ENCODE data around the gene RYR2.

DNA sequence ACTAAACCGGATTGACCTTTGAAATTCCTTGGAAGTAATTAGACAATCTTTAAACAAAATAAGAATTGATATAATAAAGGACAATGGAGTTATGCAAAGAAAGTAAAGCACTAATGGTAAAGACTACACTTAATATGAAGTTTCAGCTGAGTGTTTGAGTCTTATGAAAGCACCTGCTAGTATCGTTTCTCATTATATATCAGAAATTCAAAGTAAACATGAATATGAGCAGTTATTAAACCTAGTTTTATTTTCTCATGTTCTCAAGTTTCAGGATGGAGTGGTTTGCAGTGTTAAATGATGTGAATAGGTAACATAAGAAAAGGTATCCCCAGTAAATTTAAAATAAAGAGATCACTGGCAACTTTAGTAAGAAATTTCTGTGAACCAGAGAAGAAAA is 660.2 kb downstream of the RYR2 start:
- TF ChIP-seq RAD21 (IDR thresholded peaks at IDR 0.05; ENCODE audit: low read length), result no peak
- TF ChIP-seq, protein P1, sequence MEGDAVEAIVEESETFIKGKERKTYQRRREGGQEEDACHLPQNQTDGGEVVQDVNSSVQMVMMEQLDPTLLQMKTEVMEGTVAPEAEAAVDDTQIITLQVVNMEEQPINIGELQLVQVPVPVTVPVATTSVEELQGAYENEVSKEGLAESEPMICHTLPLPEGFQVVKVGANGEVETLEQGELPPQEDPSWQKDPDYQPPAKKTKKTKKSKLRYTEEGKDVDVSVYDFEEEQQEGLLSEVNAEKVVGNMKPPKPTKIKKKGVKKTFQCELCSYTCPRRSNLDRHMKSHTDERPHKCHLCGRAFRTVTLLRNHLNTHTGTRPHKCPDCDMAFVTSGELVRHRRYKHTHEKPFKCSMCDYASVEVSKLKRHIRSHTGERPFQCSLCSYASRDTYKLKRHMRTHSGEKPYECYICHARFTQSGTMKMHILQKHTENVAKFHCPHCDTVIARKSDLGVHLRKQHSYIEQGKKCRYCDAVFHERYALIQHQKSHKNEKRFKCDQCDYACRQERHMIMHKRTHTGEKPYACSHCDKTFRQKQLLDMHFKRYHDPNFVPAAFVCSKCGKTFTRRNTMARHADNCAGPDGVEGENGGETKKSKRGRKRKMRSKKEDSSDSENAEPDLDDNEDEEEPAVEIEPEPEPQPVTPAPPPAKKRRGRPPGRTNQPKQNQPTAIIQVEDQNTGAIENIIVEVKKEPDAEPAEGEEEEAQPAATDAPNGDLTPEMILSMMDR (IDR thresholded peaks at IDR 0.05), result no peak
- no peak for TF ChIP-seq NRF1 (IDR thresholded peaks at IDR 0.05; ENCODE audit: low read depth, low read length)
- TF ChIP-seq, protein P2, sequence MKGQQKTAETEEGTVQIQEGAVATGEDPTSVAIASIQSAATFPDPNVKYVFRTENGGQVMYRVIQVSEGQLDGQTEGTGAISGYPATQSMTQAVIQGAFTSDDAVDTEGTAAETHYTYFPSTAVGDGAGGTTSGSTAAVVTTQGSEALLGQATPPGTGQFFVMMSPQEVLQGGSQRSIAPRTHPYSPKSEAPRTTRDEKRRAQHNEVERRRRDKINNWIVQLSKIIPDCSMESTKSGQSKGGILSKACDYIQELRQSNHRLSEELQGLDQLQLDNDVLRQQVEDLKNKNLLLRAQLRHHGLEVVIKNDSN (IDR thresholded peaks at IDR 0.05; ENCODE audit: borderline replicate concordance, low read depth), result no peak
- no peak for TF ChIP-seq EP300 (IDR thresholded peaks at IDR 0.05; ENCODE audit: borderline replicate concordance in 1 of 2, low read depth in 1 of 2, low read length in 1 of 2)
- TF ChIP-seq, protein P3, sequence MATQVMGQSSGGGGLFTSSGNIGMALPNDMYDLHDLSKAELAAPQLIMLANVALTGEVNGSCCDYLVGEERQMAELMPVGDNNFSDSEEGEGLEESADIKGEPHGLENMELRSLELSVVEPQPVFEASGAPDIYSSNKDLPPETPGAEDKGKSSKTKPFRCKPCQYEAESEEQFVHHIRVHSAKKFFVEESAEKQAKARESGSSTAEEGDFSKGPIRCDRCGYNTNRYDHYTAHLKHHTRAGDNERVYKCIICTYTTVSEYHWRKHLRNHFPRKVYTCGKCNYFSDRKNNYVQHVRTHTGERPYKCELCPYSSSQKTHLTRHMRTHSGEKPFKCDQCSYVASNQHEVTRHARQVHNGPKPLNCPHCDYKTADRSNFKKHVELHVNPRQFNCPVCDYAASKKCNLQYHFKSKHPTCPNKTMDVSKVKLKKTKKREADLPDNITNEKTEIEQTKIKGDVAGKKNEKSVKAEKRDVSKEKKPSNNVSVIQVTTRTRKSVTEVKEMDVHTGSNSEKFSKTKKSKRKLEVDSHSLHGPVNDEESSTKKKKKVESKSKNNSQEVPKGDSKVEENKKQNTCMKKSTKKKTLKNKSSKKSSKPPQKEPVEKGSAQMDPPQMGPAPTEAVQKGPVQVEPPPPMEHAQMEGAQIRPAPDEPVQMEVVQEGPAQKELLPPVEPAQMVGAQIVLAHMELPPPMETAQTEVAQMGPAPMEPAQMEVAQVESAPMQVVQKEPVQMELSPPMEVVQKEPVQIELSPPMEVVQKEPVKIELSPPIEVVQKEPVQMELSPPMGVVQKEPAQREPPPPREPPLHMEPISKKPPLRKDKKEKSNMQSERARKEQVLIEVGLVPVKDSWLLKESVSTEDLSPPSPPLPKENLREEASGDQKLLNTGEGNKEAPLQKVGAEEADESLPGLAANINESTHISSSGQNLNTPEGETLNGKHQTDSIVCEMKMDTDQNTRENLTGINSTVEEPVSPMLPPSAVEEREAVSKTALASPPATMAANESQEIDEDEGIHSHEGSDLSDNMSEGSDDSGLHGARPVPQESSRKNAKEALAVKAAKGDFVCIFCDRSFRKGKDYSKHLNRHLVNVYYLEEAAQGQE (IDR thresholded peaks at IDR 0.05; ENCODE audit: low read depth, low read length), result no peak
- TF ChIP-seq RXRA (IDR thresholded peaks at IDR 0.05; ENCODE audit: borderline replicate concordance, low read depth), result no peak

Measured in SK-N-SH (cell line).